HuH-7.5 (cell line): ENCODE data around the gene CCNL2.
"Not testable (repeated sequence)": the region's sequence is repeated elsewhere in the genome, so short reads cannot be mapped to it uniquely, and the experiment has no call there.

Source experiments
- DNase-seq: peaks from one replicate; pipeline ENCODE4 v3.0.0; 2011; ENCODE audit warnings: low spot score

Gene CCNL2

DNA sequence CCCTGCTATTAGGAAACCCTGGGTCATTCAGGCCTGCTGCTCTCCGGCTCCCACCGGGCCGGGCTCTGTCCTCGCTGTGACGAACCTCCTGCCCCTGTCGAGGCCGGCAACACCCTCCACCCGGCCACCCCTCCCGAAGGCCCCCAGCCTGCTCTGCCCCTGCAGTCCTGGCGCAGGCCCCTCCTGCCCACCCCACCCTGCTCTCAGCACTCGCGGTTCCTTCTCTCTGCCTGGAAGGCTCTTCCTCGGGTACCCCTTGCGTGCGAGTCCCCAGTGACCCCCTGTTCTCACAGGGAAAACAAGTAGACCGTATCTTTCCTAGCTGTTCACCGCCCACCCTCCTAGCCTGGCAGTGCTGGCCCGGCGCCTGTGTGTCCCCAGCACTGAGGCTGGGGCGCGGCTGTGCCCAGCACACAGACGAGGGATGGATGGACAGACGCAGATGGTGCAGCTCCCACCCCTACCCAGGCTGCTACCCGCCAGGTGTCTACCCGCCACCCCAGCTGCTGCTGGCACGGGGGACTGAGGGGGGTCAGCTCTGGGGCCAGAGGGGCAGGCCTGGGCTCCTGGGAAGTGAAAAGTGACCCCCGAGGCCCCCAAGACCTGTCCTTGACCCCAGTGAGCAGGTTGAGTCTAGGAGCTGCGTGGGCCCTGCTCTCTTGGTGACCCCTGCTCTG, 33.3 kb upstream of the CCNL2 start:
- DNase-seq = peak; percentile 52

- DNase-seq = peak; percentile 98
These were observed 32.7 kb upstream of the CCNL2 start for GRCh38 chr1:1431845-1432273.

GRCh38 chr1:1430992-1431844, 32.1 kb upstream of the CCNL2 start:
- peak; percentile 74 for DNase-seq

DNA sequence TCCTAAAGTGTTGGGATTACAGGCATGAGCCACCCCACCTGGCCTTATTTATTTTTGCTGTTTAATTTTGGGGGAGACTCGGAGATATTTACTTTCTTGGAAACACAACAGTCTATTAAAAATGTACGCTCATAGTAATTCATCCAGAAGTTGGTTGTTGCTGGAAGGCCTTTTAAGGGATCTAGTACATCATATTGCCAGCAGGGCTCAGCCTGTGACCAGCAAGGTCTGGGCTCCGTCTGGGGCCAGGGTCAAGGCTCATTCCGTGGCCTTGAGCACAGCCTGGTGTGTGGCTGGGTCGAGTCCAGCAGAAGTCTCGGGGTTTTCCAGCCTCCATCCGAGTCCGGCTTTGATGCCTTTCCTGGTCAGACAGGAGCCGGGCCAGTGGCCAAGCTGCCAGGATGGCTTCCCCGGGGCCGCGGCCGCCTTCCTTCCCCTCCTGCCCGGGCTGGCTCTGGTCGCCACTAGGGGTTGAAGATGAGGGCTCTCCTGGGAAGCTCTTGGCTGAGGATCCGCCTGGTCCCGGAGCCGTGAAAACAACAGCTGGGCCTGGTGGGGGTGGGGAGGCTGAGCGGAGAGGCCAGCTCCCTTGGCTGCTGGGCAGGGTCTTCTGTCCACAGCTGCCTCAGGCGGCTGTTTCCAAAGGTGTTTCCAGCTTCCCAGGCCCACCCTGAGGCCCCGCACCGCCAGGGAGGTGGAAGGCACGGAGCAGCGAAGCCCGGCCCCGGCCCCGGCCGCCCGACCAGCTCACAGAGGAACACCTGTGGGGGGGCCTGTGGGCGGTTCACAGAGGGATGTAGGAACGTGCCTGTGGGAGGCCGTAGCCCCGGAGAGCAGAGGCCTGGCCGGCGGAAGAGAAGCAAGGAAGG, 31.2 kb upstream of the CCNL2 start:
- peak; percentile 56 for DNase-seq

DNA sequence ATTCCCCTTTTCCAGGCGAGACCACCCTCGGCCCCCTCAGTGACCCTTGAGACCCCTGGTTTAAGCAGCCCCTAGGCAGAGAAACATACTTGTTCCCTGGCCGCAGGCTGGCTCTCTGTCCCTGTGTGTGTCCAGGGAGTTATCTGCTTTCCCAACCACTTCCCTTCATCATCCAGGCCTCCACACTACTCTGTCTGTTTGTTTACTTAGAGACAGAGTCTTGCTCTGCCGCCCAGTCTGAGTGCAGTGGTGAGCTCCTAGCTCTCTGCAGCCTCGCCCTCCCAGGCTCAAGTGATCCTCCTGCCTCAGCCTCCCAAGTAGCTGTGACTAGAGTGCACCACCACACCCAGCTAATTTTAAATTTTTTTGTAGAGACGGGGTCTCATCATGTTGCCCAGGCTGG, 30.5 kb upstream of the CCNL2 start:
- peak; percentile 93 for DNase-seq

- DNase-seq = not testable (repeated sequence)
These were observed 29.8 kb upstream of the CCNL2 start for GRCh38 chr1:1428967-1429366.

DNA sequence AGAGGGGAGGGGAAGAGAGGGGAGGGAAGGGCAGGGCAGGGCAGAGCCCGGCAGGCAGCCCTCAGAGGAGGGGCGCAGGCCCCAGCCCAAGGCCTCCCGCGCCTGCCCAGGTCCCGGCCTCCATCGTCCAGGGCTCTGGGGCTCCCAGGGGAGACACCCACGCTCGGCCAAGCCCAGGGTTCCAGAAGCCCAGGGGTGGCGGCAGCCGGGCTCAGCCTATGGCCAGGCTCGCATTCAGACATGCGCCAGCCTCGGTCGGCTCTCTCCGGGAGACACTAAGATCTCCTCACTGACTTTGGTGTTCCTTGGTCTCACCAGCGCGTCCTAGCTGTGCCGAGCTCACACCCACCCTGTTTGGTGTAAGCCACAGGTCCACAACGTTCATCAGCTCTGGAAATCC, 29.0 kb upstream of the CCNL2 start:
- DNase-seq = no peak

DNA sequence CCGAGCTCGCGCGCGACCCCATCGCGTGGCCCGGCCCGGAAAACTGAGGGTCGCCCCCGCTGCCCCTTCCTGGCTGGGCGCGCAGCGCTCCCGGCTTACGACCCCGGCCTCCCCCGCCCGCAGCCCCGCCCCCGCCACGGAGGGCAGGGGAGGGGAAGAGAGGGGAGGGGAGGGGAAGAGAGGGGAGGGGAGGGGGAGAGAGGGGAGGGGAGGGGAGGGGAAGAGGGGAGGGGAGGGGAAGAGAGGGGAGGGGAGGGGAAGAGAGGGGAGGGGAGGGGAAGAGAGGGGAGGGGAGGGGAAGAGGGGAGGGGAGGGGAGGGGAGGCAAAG, 28.6 kb upstream of the CCNL2 start:
- no peak for DNase-seq

GRCh38 chr1:1427106-1427819, 28.1 kb upstream of the CCNL2 start:
- no peak for DNase-seq

GRCh38 chr1:1426496-1427105, 27.5 kb upstream of the CCNL2 start:
- peak; percentile 15 for DNase-seq

DNA sequence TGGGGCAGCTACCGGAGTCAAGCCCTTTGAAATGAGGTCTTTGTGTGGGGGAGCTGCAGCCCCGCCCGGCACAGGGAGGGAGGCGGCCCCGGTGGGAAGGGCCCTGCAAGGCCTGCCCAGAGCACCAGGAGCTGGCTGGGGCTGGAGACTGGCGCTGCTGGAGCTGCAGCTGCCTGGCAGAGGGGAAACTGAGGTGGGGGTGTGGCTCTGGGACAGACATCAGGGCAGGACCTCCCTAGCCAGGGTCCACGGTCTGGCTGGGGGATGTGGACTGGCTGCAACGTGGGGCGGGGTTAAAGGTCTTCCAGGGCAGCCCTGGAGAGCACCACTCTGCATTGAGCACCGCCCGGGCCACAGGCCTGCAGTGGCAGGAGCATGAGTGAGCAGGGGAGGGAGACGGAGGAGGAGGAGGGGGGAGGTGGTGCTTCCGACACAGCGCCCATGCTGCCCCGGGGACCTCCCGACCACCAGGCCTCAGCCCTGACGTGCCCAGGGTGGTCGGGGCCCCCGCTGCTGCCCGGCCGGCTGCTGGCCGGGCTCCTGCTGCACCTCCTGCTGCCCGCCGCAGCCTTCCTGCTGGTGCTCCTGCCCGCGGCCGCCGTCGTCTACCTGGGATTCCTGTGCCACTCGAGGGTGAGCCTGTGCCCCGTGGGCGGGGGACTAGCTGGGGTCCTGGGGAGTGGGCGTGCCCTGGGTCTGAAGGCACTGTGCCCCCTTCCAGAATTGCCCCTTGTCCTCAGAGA, 26.8 kb upstream of the CCNL2 start:
- DNase-seq = peak; percentile 31

GRCh38 chr1:1425426-1425752, 26.3 kb upstream of the CCNL2 start:
- DNase-seq = no peak

DNA sequence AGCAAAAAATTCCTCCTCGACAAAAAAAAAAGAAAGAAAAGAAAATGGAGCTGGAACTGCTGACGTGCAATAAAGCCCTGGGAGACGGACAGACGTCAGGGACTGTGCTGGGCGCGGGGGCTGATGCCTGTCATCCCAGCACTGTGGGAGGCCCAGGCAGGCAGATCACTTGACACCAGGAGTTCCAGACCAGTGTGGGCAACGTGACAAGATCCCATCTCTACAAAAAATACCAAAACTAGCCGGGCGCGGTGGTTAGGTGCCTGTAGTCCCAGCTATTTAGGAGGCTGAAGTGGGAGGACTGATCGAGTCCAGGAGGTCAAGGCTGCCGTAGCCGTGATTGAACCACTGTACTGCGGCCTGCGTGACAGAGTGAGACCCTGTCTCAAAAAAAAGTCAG, 25.6 kb upstream of the CCNL2 start:
- DNase-seq = no peak

GRCh38 chr1:1423245-1423597, 24.1 kb upstream of the CCNL2 start:
- DNase-seq = no peak

- no peak for DNase-seq
These were observed 23.5 kb upstream of the CCNL2 start for GRCh38 chr1:1422465-1423244.

DNA sequence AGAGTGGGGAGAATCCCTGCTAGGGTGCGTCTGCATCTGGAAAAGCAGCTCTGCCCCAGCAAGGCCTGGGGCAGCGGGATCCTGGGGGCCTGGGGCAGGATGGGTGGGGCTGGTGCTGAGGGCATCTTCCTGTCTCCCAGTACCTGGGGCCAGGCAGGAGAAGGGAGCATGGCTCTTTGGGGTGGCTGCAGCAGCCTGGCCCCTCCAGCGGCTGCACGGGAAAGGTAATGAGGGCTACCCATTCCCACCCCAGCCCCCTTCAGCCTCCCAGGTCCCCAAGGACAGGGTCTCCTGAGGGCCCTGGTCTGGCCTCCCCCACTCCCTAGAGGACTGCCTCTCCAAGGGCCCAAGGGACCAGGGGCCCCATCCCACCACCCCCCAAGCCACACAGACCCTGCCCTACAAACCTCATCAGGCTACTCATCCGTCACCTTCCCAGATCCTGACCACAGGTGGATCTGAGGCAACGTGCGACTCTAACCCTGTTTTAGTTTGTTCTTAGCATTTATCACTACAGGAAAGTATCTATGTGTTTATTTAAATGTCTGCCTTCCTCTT, 22.9 kb upstream of the CCNL2 start:
- DNase-seq = peak; percentile 7

- peak; percentile 16 for DNase-seq
These were observed 22.2 kb upstream of the CCNL2 start, which contains the start of gene ANKRD65 for GRCh38 chr1:1421147-1421906. TSS of gene ANKRD65 (minus strand) at chr1:1421276. CDS start at chr1:1421005, 271 bp downstream.

GRCh38 chr1:1420654-1421141, 21.6 kb upstream of the CCNL2 start:
- DNase-seq = peak; percentile 23
